Measurements from ENCODE around the gene RANGAP1. TPM values are rescaled to one million over a fixed set of nuclear protein-coding genes. Genes with fewer than 3 reads are reported as not detected.
A peak's percentile ranks its signal among the peaks of the same experiment; 100 is the strongest.

The RANGAP1 gene
- polyA plus RNA-seq, 2 of the 4 experiments (the other 2 are of a cell fraction) = 44.9 to 75.1 TPM

DNA sequence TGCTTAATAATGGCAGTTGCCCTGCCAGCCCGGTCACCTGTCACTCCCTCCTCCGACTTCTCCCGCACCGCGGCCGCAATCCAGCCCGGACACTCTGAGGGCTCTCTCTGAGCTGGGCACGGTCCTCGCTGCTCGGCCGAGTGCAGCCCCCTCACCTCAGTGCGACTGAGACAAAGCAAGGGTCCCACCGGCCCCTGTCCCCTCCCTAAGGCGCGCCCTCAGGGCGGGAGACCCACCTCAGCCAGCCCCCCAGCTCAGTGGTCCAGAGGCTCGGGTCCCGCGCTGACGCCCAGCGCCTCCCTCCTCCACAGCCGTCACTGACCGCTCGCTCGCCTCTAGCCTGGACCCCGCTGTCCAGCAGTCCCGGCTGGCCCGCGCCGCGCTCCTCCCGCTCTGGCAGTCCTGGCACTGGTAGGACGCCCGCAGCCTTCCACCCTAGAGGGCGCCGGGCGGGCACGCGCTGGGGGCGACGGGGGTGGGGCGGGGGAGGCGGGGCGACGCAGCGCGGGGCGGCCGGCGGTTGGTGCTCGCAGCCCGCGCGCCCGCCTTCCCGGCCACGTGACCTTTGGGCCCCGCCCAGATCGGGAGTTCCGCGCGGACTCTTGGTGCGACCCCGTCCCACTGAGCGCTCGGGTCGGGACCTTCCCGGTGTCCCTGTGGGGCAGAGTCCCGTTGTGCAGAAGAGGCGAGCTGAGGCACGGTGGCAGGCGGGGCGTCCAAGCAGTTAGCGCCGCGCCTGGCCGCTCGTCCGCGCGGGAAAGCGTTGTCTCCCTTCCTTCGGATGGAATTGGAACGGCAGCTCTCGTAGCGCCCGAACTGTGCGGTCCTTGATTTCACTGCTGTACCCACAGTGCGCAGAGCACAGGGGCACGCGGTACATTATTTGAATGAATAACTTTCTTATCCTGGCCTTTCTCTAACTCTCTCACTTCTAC, 88.7 kb downstream of the RANGAP1 start:
- peak overlapping the region; percentile 87 for H3K4me2 ChIP-seq
- H3K9me3 ChIP-seq = no peaks in the 10 kb centered on the region
- DNase-seq (ENCODE audit: low read depth in 1 of 2, low spot score in 1 of 2) (peak; percentile 57 to 68), ATAC-seq (peak; percentile 87 to 89), FAIRE-seq (no peak)
- CTCF ChIA-PET = interaction anchor here (0.6 to 1.3 kb wide), 6 partner anchors 9 to 274 kb away, joined by 3 to 4 read pairs (median 3); no protein-coding TSS in a partner anchor
- WGBS (ENCODE audit: missing lambda C conversion rate) = 0% methylated on average over 7 of the region's 91 CpGs
- POLR2A ChIA-PET = interaction anchor here (0.9 kb wide), 1 partner anchor 246 kb away, joined by 4 read pairs; the partner anchor contains the start of gene RBX1
- H3K4me3 ChIP-seq = peak overlapping the region; percentile 78
- H3K27ac ChIP-seq = peak overlapping the region; percentile 59 to 88; a peak in 5 of 6 replicates
- no peaks in the 10 kb centered on the region for H3K4me1 ChIP-seq
- TF ChIP-seq, protein P1, sequence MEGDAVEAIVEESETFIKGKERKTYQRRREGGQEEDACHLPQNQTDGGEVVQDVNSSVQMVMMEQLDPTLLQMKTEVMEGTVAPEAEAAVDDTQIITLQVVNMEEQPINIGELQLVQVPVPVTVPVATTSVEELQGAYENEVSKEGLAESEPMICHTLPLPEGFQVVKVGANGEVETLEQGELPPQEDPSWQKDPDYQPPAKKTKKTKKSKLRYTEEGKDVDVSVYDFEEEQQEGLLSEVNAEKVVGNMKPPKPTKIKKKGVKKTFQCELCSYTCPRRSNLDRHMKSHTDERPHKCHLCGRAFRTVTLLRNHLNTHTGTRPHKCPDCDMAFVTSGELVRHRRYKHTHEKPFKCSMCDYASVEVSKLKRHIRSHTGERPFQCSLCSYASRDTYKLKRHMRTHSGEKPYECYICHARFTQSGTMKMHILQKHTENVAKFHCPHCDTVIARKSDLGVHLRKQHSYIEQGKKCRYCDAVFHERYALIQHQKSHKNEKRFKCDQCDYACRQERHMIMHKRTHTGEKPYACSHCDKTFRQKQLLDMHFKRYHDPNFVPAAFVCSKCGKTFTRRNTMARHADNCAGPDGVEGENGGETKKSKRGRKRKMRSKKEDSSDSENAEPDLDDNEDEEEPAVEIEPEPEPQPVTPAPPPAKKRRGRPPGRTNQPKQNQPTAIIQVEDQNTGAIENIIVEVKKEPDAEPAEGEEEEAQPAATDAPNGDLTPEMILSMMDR (IDR thresholded peaks at IDR 0.05) = peak; percentile 24; the same call in 2 of the 3 replicates
- TF ChIP-seq SMC3 (IDR thresholded peaks at IDR 0.05) (0 out of 3 replicates have a peak, but pooled peaks have one; percentile 7), FOSB (CRISPR knock-in tag; IDR thresholded peaks at IDR 0.05) (no peak), HOXB5 (CRISPR knock-in tag; IDR thresholded peaks at IDR 0.05) (no peak), POLR2AphosphoS2 (conservative IDR thresholded peaks at IDR 0.05; ENCODE audit: low read length) (no peak)
- TF ChIP-seq, protein P2, sequence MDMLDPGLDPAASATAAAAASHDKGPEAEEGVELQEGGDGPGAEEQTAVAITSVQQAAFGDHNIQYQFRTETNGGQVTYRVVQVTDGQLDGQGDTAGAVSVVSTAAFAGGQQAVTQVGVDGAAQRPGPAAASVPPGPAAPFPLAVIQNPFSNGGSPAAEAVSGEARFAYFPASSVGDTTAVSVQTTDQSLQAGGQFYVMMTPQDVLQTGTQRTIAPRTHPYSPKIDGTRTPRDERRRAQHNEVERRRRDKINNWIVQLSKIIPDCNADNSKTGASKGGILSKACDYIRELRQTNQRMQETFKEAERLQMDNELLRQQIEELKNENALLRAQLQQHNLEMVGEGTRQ (IDR thresholded peaks at IDR 0.05) = peak; percentile 83
- TF ChIP-seq, protein P3, sequence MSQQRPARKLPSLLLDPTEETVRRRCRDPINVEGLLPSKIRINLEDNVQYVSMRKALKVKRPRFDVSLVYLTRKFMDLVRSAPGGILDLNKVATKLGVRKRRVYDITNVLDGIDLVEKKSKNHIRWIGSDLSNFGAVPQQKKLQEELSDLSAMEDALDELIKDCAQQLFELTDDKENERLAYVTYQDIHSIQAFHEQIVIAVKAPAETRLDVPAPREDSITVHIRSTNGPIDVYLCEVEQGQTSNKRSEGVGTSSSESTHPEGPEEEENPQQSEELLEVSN (IDR thresholded peaks at IDR 0.05; ENCODE audit: borderline replicate concordance, low read depth) = peak; percentile 88

Small RNA genes lying within 50 kb of the gene (small RNA-seq; reads per million reads assigned to genes)
- 0 reads per million in 6 experiments for gene MIR6889

Other genes starting within 250 kb of the RANGAP1 start
- gene EP300, start 193.6 kb downstream of the RANGAP1 start, polyA plus RNA-seq (2011; rRNA removed) = 18.2 and 45.4 TPM in 2 replicates
- 15.5 to 19.5 TPM (median 16.6 TPM) in 3 replicates for gene EP300, start 193.6 kb downstream of the RANGAP1 start, polyA plus RNA-seq (2017; fragmentation: RNase III; extraction: RNeasy Plus Mini Kit Qiagen cat#74134 plus additional on column Dnase treatment)
- gene L3MBTL2, start 80.9 kb downstream of the RANGAP1 start, polyA plus RNA-seq (2011; rRNA removed) = 17.0 and 17.3 TPM in 2 replicates
- gene L3MBTL2, start 80.9 kb downstream of the RANGAP1 start, polyA plus RNA-seq (2017; fragmentation: RNase III; extraction: RNeasy Plus Mini Kit Qiagen cat#74134 plus additional on column Dnase treatment) = 14.5 to 15.9 TPM (median 15.5 TPM) in 3 replicates
- not detected in 2 replicates for gene CHADL, start 45.3 kb downstream of the RANGAP1 start, polyA plus RNA-seq (2011; rRNA removed)
- gene CHADL, start 45.3 kb downstream of the RANGAP1 start, polyA plus RNA-seq (2017; fragmentation: RNase III; extraction: RNeasy Plus Mini Kit Qiagen cat#74134 plus additional on column Dnase treatment) = not detected in 3 replicates
- gene ZC3H7B, start 15.3 kb upstream of the RANGAP1 start, polyA plus RNA-seq (2011; rRNA removed) = 12.4 and 13.5 TPM in 2 replicates
- 22.8 to 23.5 TPM (median 23.5 TPM) in 3 replicates for gene ZC3H7B, start 15.3 kb upstream of the RANGAP1 start, polyA plus RNA-seq (2017; fragmentation: RNase III; extraction: RNeasy Plus Mini Kit Qiagen cat#74134 plus additional on column Dnase treatment)
- gene TEF, start 95.8 kb upstream of the RANGAP1 start, polyA plus RNA-seq (2011; rRNA removed) = 2.8 and 4.3 TPM in 2 replicates
- 1.1 to 1.7 TPM (median 1.4 TPM) in 3 replicates for gene TEF, start 95.8 kb upstream of the RANGAP1 start, polyA plus RNA-seq (2017; fragmentation: RNase III; extraction: RNeasy Plus Mini Kit Qiagen cat#74134 plus additional on column Dnase treatment)
- 11.4 and 11.7 TPM in 2 replicates for gene TOB2, start 160.6 kb upstream of the RANGAP1 start, polyA plus RNA-seq (2011; rRNA removed)
- gene TOB2, start 160.6 kb upstream of the RANGAP1 start, polyA plus RNA-seq (2017; fragmentation: RNase III; extraction: RNeasy Plus Mini Kit Qiagen cat#74134 plus additional on column Dnase treatment) = 13.6 to 14.7 TPM (median 14.4 TPM) in 3 replicates
- gene PHF5A, start 182.5 kb upstream of the RANGAP1 start, polyA plus RNA-seq (2011; rRNA removed) = 69.4 and 82.6 TPM in 2 replicates
- gene PHF5A, start 182.5 kb upstream of the RANGAP1 start, polyA plus RNA-seq (2017; fragmentation: RNase III; extraction: RNeasy Plus Mini Kit Qiagen cat#74134 plus additional on column Dnase treatment) = 78.4 to 86.6 TPM (median 80.1 TPM) in 3 replicates
- 30.7 and 32.8 TPM in 2 replicates for gene ACO2, start 182.9 kb upstream of the RANGAP1 start, polyA plus RNA-seq (2011; rRNA removed)
- gene ACO2, start 182.9 kb upstream of the RANGAP1 start, polyA plus RNA-seq (2017; fragmentation: RNase III; extraction: RNeasy Plus Mini Kit Qiagen cat#74134 plus additional on column Dnase treatment) = 43.7 to 45.7 TPM (median 43.7 TPM) in 3 replicates